ENCODE results near the gene AQP10. TPM values are rescaled to one million over a fixed set of nuclear protein-coding genes. Genes with fewer than 3 reads are reported as not detected.

AQP10 gene
- total RNA-seq, 1 donor from 2014 or later: not detected

Other genes starting within 250 kb of the AQP10 start
- gene NUP210L, start 166.0 kb upstream of the AQP10 start, total RNA-seq: 0.05 and 0.07 TPM in 2 replicates
- 696 and 759 TPM in 2 replicates for gene TPM3, start 129.0 kb upstream of the AQP10 start, total RNA-seq
- gene CFAP141, start 114.8 kb upstream of the AQP10 start, total RNA-seq: not detected in 2 replicates
- gene UBAP2L, start 100.1 kb upstream of the AQP10 start, total RNA-seq: 259 and 263 TPM in 2 replicates
- 112 and 113 TPM in 2 replicates for gene HAX1, start 48.5 kb upstream of the AQP10 start, total RNA-seq
- 44.0 and 47.0 TPM in 2 replicates for gene ATP8B2, start 4.4 kb downstream of the AQP10 start, total RNA-seq
- gene IL6R, start 84.2 kb downstream of the AQP10 start, total RNA-seq: 1.6 and 2.2 TPM in 2 replicates
- not detected in 2 replicates for gene TDRD10, start 181.1 kb downstream of the AQP10 start, total RNA-seq
- gene SHE, start 181.3 kb downstream of the AQP10 start, total RNA-seq: 0.05 TPM in 1 of 2 replicates, not detected in the other
- 96.5 and 101 TPM in 2 replicates for gene UBE2Q1, start 237.6 kb downstream of the AQP10 start, total RNA-seq
- not detected in 2 replicates for gene CHRNB2, start 246.7 kb downstream of the AQP10 start, total RNA-seq